ENCODE data around the gene CFAP70. TPM values are rescaled to one million over a fixed set of nuclear protein-coding genes. Genes with fewer than 3 reads are reported as not detected.
"Not testable (repeated sequence)": the region's sequence is repeated elsewhere in the genome, so short reads cannot be mapped to it uniquely, and the experiment has no call there.

CFAP70 gene
- total and polyA plus RNA-seq, 2 experiments from 2014 or later = 0.43 to 0.65 TPM

GRCh38 chr10:73339436-73339835, 19.2 kb downstream of the CFAP70 start:
- in situ Hi-C loops (cut with MboI) = no loop called here
- H3K9me3 ChIP-seq (ENCODE audit: low read depth) = no peaks in the 10 kb centered on the region
- H3K79me2 ChIP-seq (ENCODE audit: insufficient read depth) = no peaks in the 10 kb centered on the region
- no peaks in the 10 kb centered on the region for H3F3A ChIP-seq (ENCODE audit: insufficient read depth)
- no peak for DNase-seq
- 81 to 82% methylated on average over 7 of the region's 7 CpGs for WGBS, 2 experiments (ENCODE audit: low coverage in 1 of 2, low lambda C conversion rate in 2 of 2, missing lambda C conversion rate in 2 of 2)
- H3K4me2 ChIP-seq (ENCODE audit: unreplicated experiment) = no peak overlapping the region
- no peaks in the 10 kb centered on the region for H3K4me1 ChIP-seq (ENCODE audit: insufficient read depth)
- H4K20me1 ChIP-seq (ENCODE audit: insufficient read depth) = no peaks in the 10 kb centered on the region
- no peak overlapping the region for H2AFZ ChIP-seq
- H3K36me3 ChIP-seq (ENCODE audit: low read depth) = no peaks in the 10 kb centered on the region
- TF ChIP-seq EZH2phosphoT487 (IDR thresholded peaks at IDR 0.05; ENCODE audit: insufficient read depth, low read depth) (no peak), EZH2 (IDR thresholded peaks at IDR 0.05; ENCODE audit: insufficient read depth, poor library complexity, severe bottlenecking) (no peak)
- H3K9me2 ChIP-seq (ENCODE audit: insufficient read depth) = no peaks in the 10 kb centered on the region
- H3K9ac ChIP-seq = no peak overlapping the region
- no peak overlapping the region for H3K4me3 ChIP-seq
- H3K27me3 ChIP-seq (replicated peaks; ENCODE audit: insufficient read depth) = no peaks in the 10 kb centered on the region
- H3K27ac ChIP-seq = no peak overlapping the region

DNA sequence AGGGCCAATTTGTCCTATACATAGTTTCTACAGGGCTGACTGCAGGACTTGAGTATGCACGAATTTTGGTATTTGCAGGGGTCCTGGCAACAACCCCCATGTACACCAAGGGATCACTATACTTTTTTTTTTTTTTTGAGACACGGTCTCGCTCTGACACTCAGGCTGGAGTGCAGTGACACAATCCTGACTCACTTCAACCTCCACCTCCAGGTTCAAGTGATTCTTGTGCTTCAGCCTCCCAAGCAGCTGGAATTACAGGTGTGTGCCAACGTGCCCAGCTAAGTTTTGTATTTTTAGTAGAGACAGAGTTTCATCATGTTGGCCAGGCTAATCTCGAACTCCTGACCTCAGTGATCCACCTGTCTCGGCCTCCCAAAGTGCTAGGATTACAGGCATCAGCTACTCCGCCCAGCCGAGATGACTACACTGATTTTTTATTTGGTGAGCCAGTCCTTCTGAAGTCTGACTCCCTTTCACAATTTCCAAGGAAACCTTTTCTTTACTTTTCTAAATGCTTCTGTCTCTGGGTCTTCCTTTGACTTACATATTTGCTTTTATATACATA, 19.8 kb downstream of the CFAP70 start:
- 64 to 68% methylated on average over 8 of the region's 8 CpGs for WGBS, 2 experiments (ENCODE audit: low coverage in 1 of 2, low lambda C conversion rate in 2 of 2, missing lambda C conversion rate in 2 of 2)
- no peak for TF ChIP-seq EZH2 (IDR thresholded peaks at IDR 0.05; ENCODE audit: insufficient read depth, poor library complexity, severe bottlenecking)
- no peak for TF ChIP-seq EZH2phosphoT487 (IDR thresholded peaks at IDR 0.05; ENCODE audit: insufficient read depth, low read depth)

GRCh38 chr10:73333202-73333601, 25.5 kb downstream of the CFAP70 start:
- Histone ChIP-seq H3K79me2 (ENCODE audit: insufficient read depth) (no peaks in the 10 kb centered on the region), H3K9me3 (ENCODE audit: low read depth) (no peaks in the 10 kb centered on the region), H2AFZ (no peak overlapping the region), H4K20me1 (ENCODE audit: insufficient read depth) (no peaks in the 10 kb centered on the region), H3K4me2 (ENCODE audit: unreplicated experiment) (no peak overlapping the region), H3K27me3 (replicated peaks; ENCODE audit: insufficient read depth) (no peaks in the 10 kb centered on the region), H3K9me2 (ENCODE audit: insufficient read depth) (no peaks in the 10 kb centered on the region), H3F3A (ENCODE audit: insufficient read depth) (no peaks in the 10 kb centered on the region), H3K9ac (no peak overlapping the region), H3K4me1 (ENCODE audit: insufficient read depth) (no peaks in the 10 kb centered on the region), H3K36me3 (ENCODE audit: low read depth) (no peaks in the 10 kb centered on the region), H3K27ac (no peak overlapping the region), H3K4me3 (no peak overlapping the region)
- in situ Hi-C loops (cut with MboI) = no loop called here
- DNase-seq = no peak
- WGBS, 2 experiments (ENCODE audit: low coverage in 1 of 2, low lambda C conversion rate in 2 of 2, missing lambda C conversion rate in 2 of 2) = 98 to 100% methylated on average over 1 of the region's 1 CpG
- TF ChIP-seq EZH2 (IDR thresholded peaks at IDR 0.05; ENCODE audit: insufficient read depth, poor library complexity, severe bottlenecking) = no peak
- TF ChIP-seq EZH2phosphoT487 (IDR thresholded peaks at IDR 0.05; ENCODE audit: insufficient read depth, low read depth) = no peak

More for the DNA sequence above, 19.8 kb downstream of the CFAP70 start:
- Histone ChIP-seq H3K27ac (no peak overlapping the region), H3K36me3 (ENCODE audit: low read depth) (no peaks in the 10 kb centered on the region), H3K27me3 (replicated peaks; ENCODE audit: insufficient read depth) (no peaks in the 10 kb centered on the region), H3F3A (ENCODE audit: insufficient read depth) (no peaks in the 10 kb centered on the region), H3K9ac (no peak overlapping the region), H3K79me2 (ENCODE audit: insufficient read depth) (no peaks in the 10 kb centered on the region), H4K20me1 (ENCODE audit: insufficient read depth) (no peaks in the 10 kb centered on the region), H2AFZ (no peak overlapping the region), H3K9me2 (ENCODE audit: insufficient read depth) (no peaks in the 10 kb centered on the region), H3K4me1 (ENCODE audit: insufficient read depth) (no peaks in the 10 kb centered on the region), H3K9me3 (ENCODE audit: low read depth) (no peaks in the 10 kb centered on the region), H3K4me2 (ENCODE audit: unreplicated experiment) (no peak overlapping the region), H3K4me3 (no peak overlapping the region)
- DNase-seq = peak; percentile 20
- in situ Hi-C loops (cut with MboI) = no loop called here

DNA sequence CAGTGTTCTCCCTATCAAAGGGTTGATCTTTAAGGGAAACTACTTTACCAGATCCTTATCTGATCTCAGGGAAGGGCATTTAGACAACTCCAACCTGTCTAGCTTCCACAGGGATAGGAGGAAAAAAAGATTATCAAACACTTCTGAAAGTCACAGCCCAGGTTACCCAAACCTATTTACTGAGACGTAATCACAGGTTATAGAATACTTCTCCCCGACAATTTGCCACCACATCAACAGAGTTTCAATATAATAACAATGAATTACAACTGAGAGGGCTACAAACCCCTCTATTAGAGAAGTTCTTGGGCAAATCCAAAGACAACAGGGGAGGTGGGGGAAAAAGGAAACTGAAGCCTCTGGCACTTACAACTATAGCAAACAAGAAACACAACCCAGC, 26.3 kb downstream of the CFAP70 start:
- Histone ChIP-seq H3K36me3 (ENCODE audit: low read depth) (no peaks in the 10 kb centered on the region), H3K27ac (no peak overlapping the region), H3K79me2 (ENCODE audit: insufficient read depth) (no peaks in the 10 kb centered on the region), H2AFZ (no peak overlapping the region), H3K4me2 (ENCODE audit: unreplicated experiment) (no peak overlapping the region), H3K27me3 (replicated peaks; ENCODE audit: insufficient read depth) (no peaks in the 10 kb centered on the region), H3K9me2 (ENCODE audit: insufficient read depth) (no peaks in the 10 kb centered on the region), H3K4me1 (ENCODE audit: insufficient read depth) (no peaks in the 10 kb centered on the region), H4K20me1 (ENCODE audit: insufficient read depth) (no peaks in the 10 kb centered on the region), H3K9ac (no peak overlapping the region), H3K9me3 (ENCODE audit: low read depth) (no peaks in the 10 kb centered on the region), H3K4me3 (no peak overlapping the region), H3F3A (ENCODE audit: insufficient read depth) (no peaks in the 10 kb centered on the region)
- in situ Hi-C loops (cut with MboI) = no loop called here
- 40 to 41% methylated on average over 2 of the region's 2 CpGs for WGBS, 2 experiments (ENCODE audit: low coverage in 1 of 2, low lambda C conversion rate in 2 of 2, missing lambda C conversion rate in 2 of 2)
- no peak for DNase-seq
- TF ChIP-seq EZH2phosphoT487 (IDR thresholded peaks at IDR 0.05; ENCODE audit: insufficient read depth, low read depth) (no peak), EZH2 (IDR thresholded peaks at IDR 0.05; ENCODE audit: insufficient read depth, poor library complexity, severe bottlenecking) (no peak)

GRCh38 chr10:73328523-73328922, 30.1 kb downstream of the CFAP70 start:
- H3K4me2 ChIP-seq (ENCODE audit: unreplicated experiment); in situ Hi-C loops (cut with MboI); DNase-seq; H3K9me3 ChIP-seq (ENCODE audit: low read depth); H3K27me3 ChIP-seq (replicated peaks; ENCODE audit: insufficient read depth); H3K36me3 ChIP-seq (ENCODE audit: low read depth); H3K4me1 ChIP-seq (ENCODE audit: insufficient read depth); H3K9me2 ChIP-seq (ENCODE audit: insufficient read depth); H3K9ac ChIP-seq; H4K20me1 ChIP-seq (ENCODE audit: insufficient read depth); H2AFZ ChIP-seq; H3K27ac ChIP-seq; H3F3A ChIP-seq (ENCODE audit: insufficient read depth); H3K4me3 ChIP-seq; H3K79me2 ChIP-seq (ENCODE audit: insufficient read depth): not testable (repeated sequence)
- 20% methylated on average over 1 of the region's 1 CpG; no CpG with 5 or more reads in 1 of the 2 experiments for WGBS, 2 experiments (ENCODE audit: low coverage in 1 of 2, low lambda C conversion rate in 2 of 2, missing lambda C conversion rate in 2 of 2)

DNA sequence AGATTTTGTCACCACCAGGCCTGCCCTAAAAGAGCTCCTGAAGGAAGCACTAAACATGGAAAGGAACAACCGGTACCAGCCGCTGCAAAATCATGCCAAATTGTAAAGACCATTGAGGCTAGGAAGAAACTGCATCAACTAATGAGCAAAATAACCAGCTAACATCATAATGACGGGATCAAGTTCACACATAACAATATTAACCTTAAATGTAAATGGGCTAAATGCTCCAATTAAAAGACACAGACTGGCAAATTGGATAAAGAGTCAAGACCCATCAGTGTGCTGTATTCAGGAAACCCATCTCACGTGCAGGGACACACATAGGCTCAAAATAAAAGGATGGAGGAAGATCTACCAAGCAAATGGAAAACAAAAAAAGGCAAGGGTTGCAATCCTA, 33.4 kb downstream of the CFAP70 start:
- H3K9me2 ChIP-seq (ENCODE audit: insufficient read depth); H3F3A ChIP-seq (ENCODE audit: insufficient read depth); H3K9me3 ChIP-seq (ENCODE audit: low read depth); DNase-seq; in situ Hi-C loops (cut with MboI); H3K27ac ChIP-seq; H3K4me2 ChIP-seq (ENCODE audit: unreplicated experiment); H3K4me3 ChIP-seq; H3K27me3 ChIP-seq (replicated peaks; ENCODE audit: insufficient read depth); H3K4me1 ChIP-seq (ENCODE audit: insufficient read depth); H3K36me3 ChIP-seq (ENCODE audit: low read depth); H4K20me1 ChIP-seq (ENCODE audit: insufficient read depth); H3K79me2 ChIP-seq (ENCODE audit: insufficient read depth); H3K9ac ChIP-seq; H2AFZ ChIP-seq: not testable (repeated sequence)
- 53 to 60% methylated on average over 4 of the region's 4 CpGs for WGBS, 2 experiments (ENCODE audit: low coverage in 1 of 2, low lambda C conversion rate in 2 of 2, missing lambda C conversion rate in 2 of 2)

GRCh38 chr10:73323582-73323981, 35.1 kb downstream of the CFAP70 start:
- H4K20me1 ChIP-seq (ENCODE audit: insufficient read depth); H3F3A ChIP-seq (ENCODE audit: insufficient read depth); in situ Hi-C loops (cut with MboI); H3K79me2 ChIP-seq (ENCODE audit: insufficient read depth); H3K4me1 ChIP-seq (ENCODE audit: insufficient read depth); H3K9ac ChIP-seq; H3K36me3 ChIP-seq (ENCODE audit: low read depth); H3K4me2 ChIP-seq (ENCODE audit: unreplicated experiment); H3K27ac ChIP-seq; H3K27me3 ChIP-seq (replicated peaks; ENCODE audit: insufficient read depth); DNase-seq; H3K4me3 ChIP-seq; H3K9me3 ChIP-seq (ENCODE audit: low read depth); H3K9me2 ChIP-seq (ENCODE audit: insufficient read depth); H2AFZ ChIP-seq: not testable (repeated sequence)
- 83 to 92% methylated on average over 4 to 5 of the region's 5 CpGs for WGBS, 2 experiments (ENCODE audit: low coverage in 1 of 2, low lambda C conversion rate in 2 of 2, missing lambda C conversion rate in 2 of 2)

All from GM23248 (cell line).